A549 treated with AZD9567 at 1 μM for 4 hours (cell line): ENCODE measurements around the gene TRAF2. TPM values are rescaled to one million over a fixed set of nuclear protein-coding genes. Genes with fewer than 3 reads are reported as not detected.

Experiments
- total RNA-seq: library from RNA; stranded (reverse); fragments of 200-300 nt; extraction: Qiagen RNA extraction; gene quantifications from 5 replicates; pipeline ENCODE4 v1.2.3, GENCODE V29; 2022; ENCODE audit not compliant: insufficient read depth

Gene TRAF2
- 28.1 to 60.7 TPM (median 48.5 TPM) in 5 replicates for total RNA-seq

GRCh38 chr9:136885950-136886578 is at the start of gene TRAF2:
TSS of gene TRAF2 (plus strand) at chr9:136886516. CDS start at chr9:136898741, 12,225 bp downstream.

GRCh38 chr9:136842380-136842948 is 43.9 kb upstream of the TRAF2 start, which contains the start of gene AJM1:
TSS of gene AJM1 (plus strand) at chr9:136842478. CDS start at chr9:136844415, 1,937 bp downstream.

GRCh38 chr9:136849038-136849959 is 37.0 kb upstream of the TRAF2 start, which contains the start of gene PHPT1:
TSS of gene PHPT1 (plus strand) at chr9:136849409. CDS start at chr9:136849431, 22 bp downstream.

GRCh38 chr9:136851941-136852663 is 34.2 kb upstream of the TRAF2 start, which contains the start of gene MAMDC4:
TSS of gene MAMDC4 (plus strand) at chr9:136852346. CDS start at chr9:136852417, 71 bp downstream.

GRCh38 chr9:136944519-136945332 is 58.4 kb downstream of the TRAF2 start, which contains the start of the genes C8G and FBXW5:
TSS of gene C8G (plus strand) at chr9:136945243. CDS start at chr9:136945321, 78 bp downstream.
TSS of gene FBXW5 (minus strand) at chr9:136944738. CDS start at chr9:136944083, 655 bp downstream.

GRCh38 chr9:136951541-136952320 is 65.4 kb downstream of the TRAF2 start, which contains the start of gene LCN12:
TSS of gene LCN12 (plus strand) at chr9:136952273. CDS start at chr9:136952328, 55 bp downstream.

Other genes with a start within 250 kb of the TRAF2 start
- gene EGFL7, start 223.6 kb upstream of the TRAF2 start, total RNA-seq, result 37.1 to 59.8 TPM (median 58.8 TPM) in 5 replicates
- gene AGPAT2, start 199.1 kb upstream of the TRAF2 start, total RNA-seq, result 64.9 to 105 TPM (median 101 TPM) in 5 replicates
- 3.7 to 8.1 TPM (median 7.0 TPM) in 5 replicates for gene DIPK1B, start 173.9 kb upstream of the TRAF2 start, total RNA-seq
- not detected in 5 replicates for gene LCN10, start 143.6 kb upstream of the TRAF2 start, total RNA-seq
- not detected in 5 replicates for gene LCN6, start 138.0 kb upstream of the TRAF2 start, total RNA-seq
- gene LCN8, start 128.3 kb upstream of the TRAF2 start, total RNA-seq, result not detected in 5 replicates
- 0.05 to 0.08 TPM (median 0.05 TPM) in 3 of 5 replicates, not detected in the others for gene LCN15, start 122.0 kb upstream of the TRAF2 start, total RNA-seq
- 58.2 to 81.2 TPM (median 76.7 TPM) in 5 replicates for gene TMEM141, start 95.2 kb upstream of the TRAF2 start, total RNA-seq
- 0.39 to 0.89 TPM (median 0.44 TPM) in 4 of 5 replicates, not detected in the other for gene CCDC183, start 90.2 kb upstream of the TRAF2 start, total RNA-seq
- 56.0 to 85.9 TPM (median 80.1 TPM) in 5 replicates for gene RABL6, start 78.6 kb upstream of the TRAF2 start, total RNA-seq
- 1.9 to 5.0 TPM (median 4.5 TPM) in 5 replicates for gene AJM1, start 44.0 kb upstream of the TRAF2 start, total RNA-seq
- gene PHPT1, start 37.1 kb upstream of the TRAF2 start, total RNA-seq, result 301 to 333 TPM (median 305 TPM) in 5 replicates
- gene MAMDC4, start 34.2 kb upstream of the TRAF2 start, total RNA-seq, result 3.8 to 5.7 TPM (median 4.6 TPM) in 5 replicates
- 355 to 516 TPM (median 465 TPM) in 5 replicates for gene EDF1, start 20.2 kb upstream of the TRAF2 start, total RNA-seq
- gene FBXW5, start 58.2 kb downstream of the TRAF2 start, total RNA-seq, result 62.3 to 108 TPM (median 104 TPM) in 5 replicates
- 1.0 to 1.7 TPM (median 1.3 TPM) in 4 of 5 replicates, not detected in the other for gene C8G, start 58.7 kb downstream of the TRAF2 start, total RNA-seq
- gene LCN12, start 65.8 kb downstream of the TRAF2 start, total RNA-seq, result 1.3 to 2.0 TPM (median 1.6 TPM) in 4 of 5 replicates, not detected in the other
- 0.14 to 0.73 TPM (median 0.66 TPM) in 4 of 5 replicates, not detected in the other for gene PTGDS, start 91.0 kb downstream of the TRAF2 start, total RNA-seq
- gene LCNL1, start 96.5 kb downstream of the TRAF2 start, total RNA-seq, result 0.02 to 0.14 TPM (median 0.10 TPM) in 4 of 5 replicates, not detected in the other
- 24.8 to 86.1 TPM (median 80.8 TPM) in 5 replicates for gene PAXX, start 105.9 kb downstream of the TRAF2 start, total RNA-seq
- 4.0 to 4.9 TPM (median 4.4 TPM) in 4 of 5 replicates, not detected in the other for gene CLIC3, start 110.1 kb downstream of the TRAF2 start, total RNA-seq
- gene ABCA2, start 141.7 kb downstream of the TRAF2 start, total RNA-seq, result 20.0 to 29.5 TPM (median 27.5 TPM) in 5 replicates
- gene FUT7, start 145.6 kb downstream of the TRAF2 start, total RNA-seq, result 0.03 to 0.09 TPM (median 0.03 TPM) in 4 of 5 replicates, not detected in the other
- 49.4 to 88.3 TPM (median 87.7 TPM) in 5 replicates for gene NPDC1, start 159.7 kb downstream of the TRAF2 start, total RNA-seq
- gene ENTPD2, start 167.5 kb downstream of the TRAF2 start, total RNA-seq, result 1.4 to 3.0 TPM (median 2.6 TPM) in 5 replicates
- gene SAPCD2, start 184.0 kb downstream of the TRAF2 start, total RNA-seq, result 14.9 to 28.4 TPM (median 24.6 TPM) in 5 replicates
- 9.8 to 16.4 TPM (median 11.7 TPM) in 5 replicates for gene UAP1L1, start 191.0 kb downstream of the TRAF2 start, total RNA-seq
- gene MAN1B1, start 200.5 kb downstream of the TRAF2 start, total RNA-seq, result 40.8 to 56.5 TPM (median 52.7 TPM) in 5 replicates
- gene DPP7, start 228.2 kb downstream of the TRAF2 start, total RNA-seq, result 65.1 to 122 TPM (median 115 TPM) in 5 replicates